ENCODE data around the gene ARHGEF6. TPM values are rescaled to one million over a fixed set of nuclear protein-coding genes. Genes with fewer than 3 reads are reported as not detected.

The ARHGEF6 gene
- total RNA-seq, 2 donors from 2014 or later: 4.1 to 12.7 TPM

- 86% methylated on average over 3 of the region's 3 CpGs for WGBS
- no peaks in the 10 kb centered on the region for H3K27me3 ChIP-seq (replicated peaks; ENCODE audit: insufficient read depth)
- TF ChIP-seq POLR2A (IDR thresholded peaks at IDR 0.05) (no peak), POLR2AphosphoS5 (IDR thresholded peaks at IDR 0.05) (no peak), CTCF (IDR thresholded peaks at IDR 0.05) (no peak)
- no peak overlapping the region for H3K4me3 ChIP-seq
- H3K36me3 ChIP-seq: no peaks in the 10 kb centered on the region
- DNase-seq (ENCODE audit: low spot score): no peak
- H3K9me3 ChIP-seq: no peaks in the 10 kb centered on the region
- intact Hi-C loops (cut with DNase I): no loop called here
- no peak overlapping the region for H3K27ac ChIP-seq
- no peaks in the 10 kb centered on the region for H3K4me1 ChIP-seq (replicated peaks)
These were observed 47.1 kb downstream of the ARHGEF6 start for GRCh38 chrX:136733613-136734012.

GRCh38 chrX:136731798-136732197, 48.9 kb downstream of the ARHGEF6 start:
- Histone ChIP-seq H3K4me1 (replicated peaks) (no peaks in the 10 kb centered on the region), H3K4me3 (no peak overlapping the region), H3K27ac (no peak overlapping the region), H3K9me3 (no peaks in the 10 kb centered on the region), H3K27me3 (replicated peaks; ENCODE audit: insufficient read depth) (no peaks in the 10 kb centered on the region), H3K36me3 (no peaks in the 10 kb centered on the region)
- TF ChIP-seq POLR2AphosphoS5 (IDR thresholded peaks at IDR 0.05): no peak
- no peak for TF ChIP-seq CTCF (IDR thresholded peaks at IDR 0.05)
- TF ChIP-seq POLR2A (IDR thresholded peaks at IDR 0.05): no peak
- no peak for DNase-seq (ENCODE audit: low spot score)
- 99% methylated on average over 3 of the region's 3 CpGs for WGBS
- intact Hi-C loops (cut with DNase I): no loop called here

GRCh38 chrX:136731207-136731782, 49.4 kb downstream of the ARHGEF6 start:
- no peak for DNase-seq (ENCODE audit: low spot score)
- H3K4me3 ChIP-seq: no peak overlapping the region
- H3K27ac ChIP-seq: no peak overlapping the region
- H3K9me3 ChIP-seq: no peaks in the 10 kb centered on the region
- H3K36me3 ChIP-seq: no peaks in the 10 kb centered on the region
- intact Hi-C loops (cut with DNase I): no loop called here
- no peaks in the 10 kb centered on the region for H3K27me3 ChIP-seq (replicated peaks; ENCODE audit: insufficient read depth)
- H3K4me1 ChIP-seq (replicated peaks): no peaks in the 10 kb centered on the region
- 81% methylated on average over 5 of the region's 5 CpGs for WGBS
- TF ChIP-seq POLR2A (IDR thresholded peaks at IDR 0.05) (no peak), CTCF (IDR thresholded peaks at IDR 0.05) (no peak), POLR2AphosphoS5 (IDR thresholded peaks at IDR 0.05) (no peak)

- no peak for TF ChIP-seq CTCF (IDR thresholded peaks at IDR 0.05)
- TF ChIP-seq POLR2AphosphoS5 (IDR thresholded peaks at IDR 0.05): no peak
- TF ChIP-seq POLR2A (IDR thresholded peaks at IDR 0.05): no peak
- Histone ChIP-seq H3K27ac (no peak overlapping the region), H3K27me3 (replicated peaks; ENCODE audit: insufficient read depth) (no peaks in the 10 kb centered on the region), H3K4me1 (replicated peaks) (no peaks in the 10 kb centered on the region), H3K36me3 (no peaks in the 10 kb centered on the region), H3K4me3 (no peak overlapping the region), H3K9me3 (no peaks in the 10 kb centered on the region)
- DNase-seq (ENCODE audit: low spot score): no peak
- 69% methylated on average over 1 of the region's 1 CpG for WGBS
- intact Hi-C loops (cut with DNase I): no loop called here
These were observed 52.3 kb downstream of the ARHGEF6 start for GRCh38 chrX:136728393-136728792.

GRCh38 chrX:136725441-136726104, 55.2 kb downstream of the ARHGEF6 start:
- H3K27ac ChIP-seq: no peak overlapping the region
- H3K27me3 ChIP-seq (replicated peaks; ENCODE audit: insufficient read depth): no peaks in the 10 kb centered on the region
- H3K9me3 ChIP-seq: no peaks in the 10 kb centered on the region
- H3K36me3 ChIP-seq: no peaks in the 10 kb centered on the region
- intact Hi-C loops (cut with DNase I): no loop called here
- TF ChIP-seq POLR2A (IDR thresholded peaks at IDR 0.05): no peak
- no peak for TF ChIP-seq CTCF (IDR thresholded peaks at IDR 0.05)
- TF ChIP-seq POLR2AphosphoS5 (IDR thresholded peaks at IDR 0.05): no peak
- H3K4me1 ChIP-seq (replicated peaks): no peaks in the 10 kb centered on the region
- DNase-seq (ENCODE audit: low spot score): no peak
- H3K4me3 ChIP-seq: no peak overlapping the region

Data from prostate gland (tissue), 2 donors.